GM12891 (cell line): ENCODE results near the gene GPER1.

Experiments
- POLR2A ChIP-seq: IDR thresholded peaks from 2 replicates; pipeline ENCODE4 v1.6.1; 2011; ENCODE audit warnings: low read depth, low read length, control low read depth
- POU2F2 ChIP-seq: IDR thresholded peaks from 2 replicates; pipeline ENCODE4 v1.6.1; 2011; ENCODE audit warnings: low read depth, mild to moderate bottlenecking, control low read depth, low read length, moderate library complexity
- TAF1 ChIP-seq: IDR thresholded peaks from 2 replicates; pipeline ENCODE4 v1.6.1; 2011; ENCODE audit warnings: low read depth, low read length, control low read depth

GRCh38 chr7:1117321-1117928, 29.5 kb downstream of the GPER1 start:
- no peak for TF ChIP-seq POU2F2
- TF ChIP-seq TAF1 = no peak
- TF ChIP-seq POLR2A = no peak
